Memory B cell (primary cell): ENCODE measurements around the gene SIAH3.

Experiments
- ATAC-seq: fragments of 150-1000 bp; cut with Tn5 transposase; 2 replicates; pipeline ENCODE4 v1.10.0; 2021; ENCODE audit warnings: low read depth, mild to moderate bottlenecking, moderate library complexity
- DNase-seq, 2 donors: peaks; one replicate each; pipeline ENCODE4 v3.0.0; 2022; ENCODE audit warnings: low spot score in 2 of 2
- H3K27ac Mint-ChIP-seq: one replicate; pipeline ENCODE4 v1.8.0; 2022; ENCODE audit warnings: mild to moderate bottlenecking, moderate library complexity, mixed read lengths
- H3K27me3 Mint-ChIP-seq: one replicate; pipeline ENCODE4 v1.8.0; 2022; ENCODE audit warnings: mixed read lengths
- H3K36me3 Mint-ChIP-seq: one replicate; pipeline ENCODE4 v1.8.0; 2022; ENCODE audit warnings: mild to moderate bottlenecking, mixed read lengths
- H3K4me1 Mint-ChIP-seq: one replicate; pipeline ENCODE4 v1.8.0; 2022; ENCODE audit warnings: mixed read lengths
- H3K4me3 Mint-ChIP-seq: one replicate; pipeline ENCODE4 v1.8.0; 2022; ENCODE audit warnings: mild to moderate bottlenecking, moderate library complexity, mixed read lengths
- H3K9me3 Mint-ChIP-seq: one replicate; pipeline ENCODE4 v1.8.0; 2022; ENCODE audit warnings: mixed read lengths

SIAH3 gene

GRCh38 chr13:45744979-45745378 is 106.6 kb downstream of the SIAH3 start:
- Mint-ChIP-seq H3K27ac (no peak overlapping the region), H3K4me3 (no peak overlapping the region), H3K27me3 (peaks cover 5% of the 10 kb centered on the region), H3K4me1 (no peaks in the 10 kb centered on the region), H3K9me3 (no peaks in the 10 kb centered on the region), H3K36me3 (no peaks in the 10 kb centered on the region)
- ATAC-seq (no peak), DNase-seq (no peak)

DNA sequence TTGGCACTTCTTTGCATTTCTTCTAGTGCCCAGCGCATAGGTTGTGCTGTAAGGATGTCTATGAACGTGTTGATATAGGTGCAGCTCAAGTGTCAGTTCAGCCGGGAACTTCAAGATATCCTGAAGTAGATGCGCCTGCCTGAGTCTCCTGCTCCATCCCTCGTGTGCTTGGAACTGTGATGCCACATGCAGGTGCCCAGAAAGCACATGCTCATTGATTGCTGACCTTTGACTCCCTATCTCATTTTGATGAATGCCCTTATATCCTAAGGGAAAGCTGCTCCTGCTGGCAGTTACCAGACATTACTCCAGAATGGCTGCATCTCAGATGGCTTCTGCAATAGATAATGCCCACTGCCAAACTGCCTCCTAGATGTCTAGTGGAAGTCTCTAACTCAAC is 108.6 kb downstream of the SIAH3 start:
- Mint-ChIP-seq H3K4me1 (no peaks in the 10 kb centered on the region), H3K36me3 (no peaks in the 10 kb centered on the region), H3K9me3 (no peaks in the 10 kb centered on the region)

GRCh38 chr13:45737571-45738017 is 114.0 kb downstream of the SIAH3 start:
- ATAC-seq (no peak), DNase-seq (no peak)
- no peak overlapping the region for H3K4me3 Mint-ChIP-seq
- H3K27me3 Mint-ChIP-seq, result peaks cover 5% of the 10 kb centered on the region
- H3K9me3 Mint-ChIP-seq, result no peaks in the 10 kb centered on the region
- H3K4me1 Mint-ChIP-seq, result no peaks in the 10 kb centered on the region
- no peak overlapping the region for H3K27ac Mint-ChIP-seq
- no peaks in the 10 kb centered on the region for H3K36me3 Mint-ChIP-seq

More for the DNA sequence above, 108.6 kb downstream of the SIAH3 start:
- H3K27me3 Mint-ChIP-seq, result peaks cover 3% of the 10 kb centered on the region
- no peak for DNase-seq
- ATAC-seq, result no peak
- no peak overlapping the region for H3K4me3 Mint-ChIP-seq
- no peak overlapping the region for H3K27ac Mint-ChIP-seq

DNA sequence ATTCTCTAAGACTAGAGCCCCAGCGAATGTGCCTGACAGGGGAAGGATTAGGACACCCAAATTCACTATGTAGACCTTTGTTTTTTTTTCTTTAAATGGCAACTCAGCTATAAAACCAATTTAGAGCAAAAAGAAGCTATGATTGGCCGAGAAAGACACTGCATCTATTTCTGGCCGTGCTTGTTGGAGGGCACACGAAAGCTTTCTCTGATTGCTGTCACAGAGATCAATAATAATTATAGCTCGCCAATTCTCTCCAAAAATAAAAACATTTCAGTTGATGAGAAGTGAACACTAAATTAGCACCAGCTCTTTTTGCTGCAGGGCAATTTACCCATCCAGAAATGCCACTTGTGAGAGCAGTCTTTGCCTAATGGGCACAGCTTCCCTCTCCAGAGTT is 118.2 kb downstream of the SIAH3 start:
- DNase-seq, result no peak
- Mint-ChIP-seq H3K27me3 (peaks cover 7% of the 10 kb centered on the region), H3K27ac (no peak overlapping the region), H3K36me3 (no peaks in the 10 kb centered on the region), H3K4me1 (no peaks in the 10 kb centered on the region), H3K4me3 (no peak overlapping the region), H3K9me3 (no peaks in the 10 kb centered on the region)
- ATAC-seq, result no peak

GRCh38 chr13:45732916-45733315 is 118.6 kb downstream of the SIAH3 start:
- no peak overlapping the region for H3K27ac Mint-ChIP-seq
- no peak for DNase-seq
- no peak for ATAC-seq
- no peaks in the 10 kb centered on the region for H3K36me3 Mint-ChIP-seq
- no peak overlapping the region for H3K4me3 Mint-ChIP-seq
- no peaks in the 10 kb centered on the region for H3K9me3 Mint-ChIP-seq
- H3K4me1 Mint-ChIP-seq, result no peaks in the 10 kb centered on the region
- peaks cover 7% of the 10 kb centered on the region for H3K27me3 Mint-ChIP-seq

DNA sequence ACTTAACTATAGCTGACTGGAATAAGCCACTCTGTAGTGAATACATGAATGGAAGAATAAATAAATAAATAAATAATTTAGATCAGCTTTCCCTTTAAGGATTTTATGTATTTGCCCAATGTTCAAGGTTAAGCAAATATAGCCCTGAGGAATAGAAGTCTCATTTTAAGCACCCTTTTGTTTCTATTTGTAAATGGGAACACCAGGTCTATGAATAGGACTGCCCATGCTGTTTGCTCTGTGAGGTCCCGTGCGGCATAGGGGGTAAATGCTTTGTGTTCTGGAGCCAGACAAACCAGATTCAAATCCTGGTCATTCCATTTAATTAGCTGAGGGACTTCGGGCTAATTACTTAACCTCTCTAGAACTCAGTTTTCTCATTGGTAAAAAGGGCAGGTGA is 120.1 kb downstream of the SIAH3 start:
- ATAC-seq (no peak), DNase-seq (no peak)
- Mint-ChIP-seq H3K27ac (no peak overlapping the region), H3K4me3 (no peak overlapping the region), H3K9me3 (no peaks in the 10 kb centered on the region), H3K27me3 (peaks cover 7% of the 10 kb centered on the region), H3K36me3 (no peaks in the 10 kb centered on the region), H3K4me1 (no peaks in the 10 kb centered on the region)

DNA sequence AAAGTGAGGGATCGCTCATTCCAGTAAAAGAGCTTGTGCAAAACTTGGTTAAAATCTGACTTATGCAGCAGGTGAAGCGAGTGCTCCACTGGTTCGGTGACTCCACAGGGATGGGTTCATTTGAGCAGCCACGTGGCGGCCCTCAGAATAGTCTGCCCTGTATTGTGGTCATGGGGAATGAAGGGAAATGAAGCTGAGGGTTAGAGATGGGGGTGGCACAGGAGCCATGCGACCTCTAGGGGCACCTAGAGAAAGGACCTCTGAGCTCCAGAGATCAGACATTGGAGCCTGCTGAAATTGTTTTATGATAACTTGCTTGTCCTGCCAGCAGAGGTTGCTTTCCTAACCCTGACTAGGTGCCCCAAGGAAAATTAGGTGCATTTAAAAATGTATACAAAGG is 122.8 kb downstream of the SIAH3 start:
- DNase-seq, result no peak
- H3K36me3 Mint-ChIP-seq, result no peaks in the 10 kb centered on the region
- H3K4me1 Mint-ChIP-seq, result no peaks in the 10 kb centered on the region
- H3K27ac Mint-ChIP-seq, result no peak overlapping the region
- H3K9me3 Mint-ChIP-seq, result no peaks in the 10 kb centered on the region
- H3K27me3 Mint-ChIP-seq, result peaks cover 6% of the 10 kb centered on the region
- no peak for ATAC-seq
- no peak overlapping the region for H3K4me3 Mint-ChIP-seq
